HEK293 (cell line): ENCODE measurements around the gene ZNF19.

Experiments
- GLIS2 ChIP-seq: fragments of 450-650 bp; formaldehyde crosslinking; IDR thresholded peaks from 2 replicates; pipeline ENCODE4 v1.5.1; 2016; ENCODE audit warnings: missing biosample characterization, missing genetic modification characterization
- PRDM1 ChIP-seq: fragments of 450-650 bp; formaldehyde crosslinking; IDR thresholded peaks from 2 replicates; pipeline ENCODE4; 2016; ENCODE audit warnings: missing biosample characterization, missing genetic modification characterization
- ZFP3 ChIP-seq: fragments of 450-650 bp; formaldehyde crosslinking; IDR thresholded peaks from 2 replicates; pipeline ENCODE4 v1.5.1; 2016; ENCODE audit warnings: low read depth, missing biosample characterization, missing genetic modification characterization
- ZNF214 ChIP-seq: fragments of 450-650 bp; formaldehyde crosslinking; IDR thresholded peaks from 2 replicates; pipeline ENCODE4 v1.5.1; 2017; ENCODE audit warnings: missing biosample characterization, mild to moderate bottlenecking, missing genetic modification characterization, borderline replicate concordance
- ZNF433 ChIP-seq: fragments of 450-650 bp; formaldehyde crosslinking; IDR thresholded peaks from 2 replicates; pipeline ENCODE4 v1.5.1; 2016; ENCODE audit warnings: missing biosample characterization, missing genetic modification characterization, low read depth
- ZNF510 ChIP-seq: fragments of 450-650 bp; formaldehyde crosslinking; IDR thresholded peaks from 2 replicates; pipeline ENCODE4 v1.5.1; 2018; ENCODE audit warnings: mild to moderate bottlenecking, missing genetic modification characterization, missing biosample characterization; ENCODE audit not compliant: insufficient replicate concordance
- ZNF830 ChIP-seq: fragments of 450-650 bp; IDR thresholded peaks from 2 replicates; pipeline ENCODE4 v1.5.0; 2018; ENCODE audit warnings: missing biosample characterization, missing genetic modification characterization, low read depth, mild to moderate bottlenecking, moderate library complexity
- ZSCAN30 ChIP-seq: fragments of 450-650 bp; IDR thresholded peaks from 2 replicates; pipeline ENCODE4 v1.5.1; 2018; ENCODE audit warnings: missing biosample characterization, mild to moderate bottlenecking, missing genetic modification characterization, moderate library complexity
- TF ChIP-seq, protein P1 (sequence below): fragments of 450-650 bp; formaldehyde crosslinking; IDR thresholded peaks from 2 replicates; pipeline ENCODE4 v1.5.1; 2016; ENCODE audit warnings: missing biosample characterization, missing genetic modification characterization
- TF ChIP-seq, protein P2 (sequence below): fragments of 450-650 bp; formaldehyde crosslinking; IDR thresholded peaks from 2 replicates; pipeline ENCODE4 v1.5.1; 2016; ENCODE audit warnings: missing biosample characterization, missing genetic modification characterization
- TF ChIP-seq, protein P3 (sequence below): fragments of 450-650 bp; formaldehyde crosslinking; IDR thresholded peaks from 2 replicates; pipeline ENCODE4 v1.5.1; 2016; ENCODE audit warnings: missing biosample characterization, missing genetic modification characterization
- TF ChIP-seq, protein P4 (sequence below): fragments of 450-650 bp; formaldehyde crosslinking; IDR thresholded peaks from 2 replicates; pipeline ENCODE4 v1.5.1; 2016; ENCODE audit warnings: missing biosample characterization, missing genetic modification characterization

DNA sequence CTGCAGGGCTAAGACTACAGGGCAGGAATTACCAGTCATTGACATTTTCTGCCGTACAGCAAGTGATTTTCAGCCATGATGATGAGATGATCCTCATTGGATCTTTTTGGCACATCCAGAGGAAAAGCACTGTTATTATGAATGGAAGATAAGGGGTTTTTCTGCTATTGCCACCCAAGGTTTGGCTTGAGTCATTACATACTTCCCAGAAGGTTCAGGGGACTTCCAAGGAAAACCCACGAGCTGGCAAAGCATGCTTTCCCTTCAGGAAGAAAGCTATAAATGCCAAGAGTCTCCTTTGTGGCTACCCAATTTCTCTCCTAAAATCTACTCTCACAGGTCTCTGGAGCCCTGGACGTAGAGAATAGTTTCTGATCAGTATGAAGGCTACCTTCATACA is 43.2 kb upstream of the ZNF19 start:
- TF ChIP-seq ZFP3 (tag by site-specific recombination) (no peak), PRDM1 (tag by site-specific recombination) (no peak), ZNF510 (tag by site-specific recombination) (no peak), ZNF433 (no peak), GLIS2 (tag by site-specific recombination) (no peak), ZNF830 (no peak), ZSCAN30 (tag by site-specific recombination) (no peak), ZNF214 (tag by site-specific recombination) (no peak)
- TF ChIP-seq, protein P1, sequence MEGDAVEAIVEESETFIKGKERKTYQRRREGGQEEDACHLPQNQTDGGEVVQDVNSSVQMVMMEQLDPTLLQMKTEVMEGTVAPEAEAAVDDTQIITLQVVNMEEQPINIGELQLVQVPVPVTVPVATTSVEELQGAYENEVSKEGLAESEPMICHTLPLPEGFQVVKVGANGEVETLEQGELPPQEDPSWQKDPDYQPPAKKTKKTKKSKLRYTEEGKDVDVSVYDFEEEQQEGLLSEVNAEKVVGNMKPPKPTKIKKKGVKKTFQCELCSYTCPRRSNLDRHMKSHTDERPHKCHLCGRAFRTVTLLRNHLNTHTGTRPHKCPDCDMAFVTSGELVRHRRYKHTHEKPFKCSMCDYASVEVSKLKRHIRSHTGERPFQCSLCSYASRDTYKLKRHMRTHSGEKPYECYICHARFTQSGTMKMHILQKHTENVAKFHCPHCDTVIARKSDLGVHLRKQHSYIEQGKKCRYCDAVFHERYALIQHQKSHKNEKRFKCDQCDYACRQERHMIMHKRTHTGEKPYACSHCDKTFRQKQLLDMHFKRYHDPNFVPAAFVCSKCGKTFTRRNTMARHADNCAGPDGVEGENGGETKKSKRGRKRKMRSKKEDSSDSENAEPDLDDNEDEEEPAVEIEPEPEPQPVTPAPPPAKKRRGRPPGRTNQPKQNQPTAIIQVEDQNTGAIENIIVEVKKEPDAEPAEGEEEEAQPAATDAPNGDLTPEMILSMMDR (tag by site-specific recombination) = no peak
- TF ChIP-seq, protein P2, sequence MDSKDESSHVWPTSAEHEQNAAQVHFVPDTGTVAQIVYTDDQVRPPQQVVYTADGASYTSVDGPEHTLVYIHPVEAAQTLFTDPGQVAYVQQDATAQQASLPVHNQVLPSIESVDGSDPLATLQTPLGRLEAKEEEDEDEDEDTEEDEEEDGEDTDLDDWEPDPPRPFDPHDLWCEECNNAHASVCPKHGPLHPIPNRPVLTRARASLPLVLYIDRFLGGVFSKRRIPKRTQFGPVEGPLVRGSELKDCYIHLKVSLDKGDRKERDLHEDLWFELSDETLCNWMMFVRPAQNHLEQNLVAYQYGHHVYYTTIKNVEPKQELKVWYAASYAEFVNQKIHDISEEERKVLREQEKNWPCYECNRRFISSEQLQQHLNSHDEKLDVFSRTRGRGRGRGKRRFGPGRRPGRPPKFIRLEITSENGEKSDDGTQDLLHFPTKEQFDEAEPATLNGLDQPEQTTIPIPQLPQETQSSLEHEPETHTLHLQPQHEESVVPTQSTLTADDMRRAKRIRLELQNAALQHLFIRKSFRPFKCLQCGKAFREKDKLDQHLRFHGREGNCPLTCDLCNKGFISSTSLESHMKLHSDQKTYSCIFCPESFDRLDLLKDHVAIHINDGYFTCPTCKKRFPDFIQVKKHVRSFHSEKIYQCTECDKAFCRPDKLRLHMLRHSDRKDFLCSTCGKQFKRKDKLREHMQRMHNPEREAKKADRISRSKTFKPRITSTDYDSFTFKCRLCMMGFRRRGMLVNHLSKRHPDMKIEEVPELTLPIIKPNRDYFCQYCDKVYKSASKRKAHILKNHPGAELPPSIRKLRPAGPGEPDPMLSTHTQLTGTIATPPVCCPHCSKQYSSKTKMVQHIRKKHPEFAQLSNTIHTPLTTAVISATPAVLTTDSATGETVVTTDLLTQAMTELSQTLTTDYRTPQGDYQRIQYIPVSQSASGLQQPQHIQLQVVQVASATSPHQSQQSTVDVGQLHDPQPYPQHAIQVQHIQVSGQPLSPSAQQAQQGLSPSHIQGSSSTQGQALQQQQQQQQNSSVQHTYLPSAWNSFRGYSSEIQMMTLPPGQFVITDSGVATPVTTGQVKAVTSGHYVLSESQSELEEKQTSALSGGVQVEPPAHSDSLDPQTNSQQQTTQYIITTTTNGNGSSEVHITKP (tag by site-specific recombination) = no peak
- TF ChIP-seq, protein P3, sequence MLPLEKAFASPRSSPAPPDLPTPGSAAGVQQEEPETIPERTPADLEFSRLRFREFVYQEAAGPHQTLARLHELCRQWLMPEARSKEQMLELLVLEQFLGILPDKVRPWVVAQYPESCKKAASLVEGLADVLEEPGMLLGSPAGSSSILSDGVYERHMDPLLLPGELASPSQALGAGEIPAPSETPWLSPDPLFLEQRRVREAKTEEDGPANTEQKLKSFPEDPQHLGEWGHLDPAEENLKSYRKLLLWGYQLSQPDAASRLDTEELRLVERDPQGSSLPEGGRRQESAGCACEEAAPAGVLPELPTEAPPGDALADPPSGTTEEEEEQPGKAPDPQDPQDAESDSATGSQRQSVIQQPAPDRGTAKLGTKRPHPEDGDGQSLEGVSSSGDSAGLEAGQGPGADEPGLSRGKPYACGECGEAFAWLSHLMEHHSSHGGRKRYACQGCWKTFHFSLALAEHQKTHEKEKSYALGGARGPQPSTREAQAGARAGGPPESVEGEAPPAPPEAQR (tag by site-specific recombination) = no peak
- TF ChIP-seq, protein P4, sequence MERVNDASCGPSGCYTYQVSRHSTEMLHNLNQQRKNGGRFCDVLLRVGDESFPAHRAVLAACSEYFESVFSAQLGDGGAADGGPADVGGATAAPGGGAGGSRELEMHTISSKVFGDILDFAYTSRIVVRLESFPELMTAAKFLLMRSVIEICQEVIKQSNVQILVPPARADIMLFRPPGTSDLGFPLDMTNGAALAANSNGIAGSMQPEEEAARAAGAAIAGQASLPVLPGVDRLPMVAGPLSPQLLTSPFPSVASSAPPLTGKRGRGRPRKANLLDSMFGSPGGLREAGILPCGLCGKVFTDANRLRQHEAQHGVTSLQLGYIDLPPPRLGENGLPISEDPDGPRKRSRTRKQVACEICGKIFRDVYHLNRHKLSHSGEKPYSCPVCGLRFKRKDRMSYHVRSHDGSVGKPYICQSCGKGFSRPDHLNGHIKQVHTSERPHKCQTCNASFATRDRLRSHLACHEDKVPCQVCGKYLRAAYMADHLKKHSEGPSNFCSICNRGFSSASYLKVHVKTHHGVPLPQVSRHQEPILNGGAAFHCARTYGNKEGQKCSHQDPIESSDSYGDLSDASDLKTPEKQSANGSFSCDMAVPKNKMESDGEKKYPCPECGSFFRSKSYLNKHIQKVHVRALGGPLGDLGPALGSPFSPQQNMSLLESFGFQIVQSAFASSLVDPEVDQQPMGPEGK (tag by site-specific recombination) = no peak
